ENCODE results near the gene WWOX. TPM values are rescaled to one million over a fixed set of nuclear protein-coding genes. Genes with fewer than 3 reads are reported as not detected.

Gene WWOX
- total and polyA plus RNA-seq, 2 of the 8 experiments (the other 6 are each of a cell fraction or from before 2014, with no cell fraction given): 5.4 to 16.7 TPM

- TF ChIP-seq ATF3 (IDR thresholded peaks at IDR 0.05; ENCODE audit: insufficient read depth, low read depth, low read length): no peak
- no peak for TF ChIP-seq MAFK (IDR thresholded peaks at IDR 0.05; ENCODE audit: low read depth, low read length)
- TF ChIP-seq KDM1A (IDR thresholded peaks at IDR 0.05; ENCODE audit: borderline replicate concordance, low read length): no peak
- no peak for TF ChIP-seq CHD7 (IDR thresholded peaks at IDR 0.05; ENCODE audit: insufficient replicate concordance, low read length)
- TF ChIP-seq SIRT6 (IDR thresholded peaks at IDR 0.05; ENCODE audit: low read length): no peak
- no peak for TF ChIP-seq HDAC2 (IDR thresholded peaks at IDR 0.05; ENCODE audit: borderline replicate concordance in 1 of 2, low read depth in 2 of 2, low read length in 2 of 2)
- no peak for TF ChIP-seq CHD2 (IDR thresholded peaks at IDR 0.05; ENCODE audit: low read length)
Observed at GRCh38 chr16:78623796-78624195, 524.3 kb downstream of the WWOX start (continued).

All from H1 (cell line).